GM12891 (cell line): ENCODE data around the gene NFATC2IP.

Source experiments
- POLR2A ChIP-seq: IDR thresholded peaks from 2 replicates; pipeline ENCODE4 v1.6.1; 2011; ENCODE audit warnings: low read depth, low read length, control low read depth
- POLR2AphosphoS5 ChIP-seq: IDR thresholded peaks from 2 replicates; pipeline ENCODE4 v1.6.1; 2011; ENCODE audit warnings: low read depth, low read length, control low read depth
- POU2F2 ChIP-seq: IDR thresholded peaks from 2 replicates; pipeline ENCODE4 v1.6.1; 2011; ENCODE audit warnings: low read depth, mild to moderate bottlenecking, control low read depth, low read length, moderate library complexity
- TAF1 ChIP-seq: IDR thresholded peaks from 2 replicates; pipeline ENCODE4 v1.6.1; 2011; ENCODE audit warnings: low read depth, low read length, control low read depth

DNA sequence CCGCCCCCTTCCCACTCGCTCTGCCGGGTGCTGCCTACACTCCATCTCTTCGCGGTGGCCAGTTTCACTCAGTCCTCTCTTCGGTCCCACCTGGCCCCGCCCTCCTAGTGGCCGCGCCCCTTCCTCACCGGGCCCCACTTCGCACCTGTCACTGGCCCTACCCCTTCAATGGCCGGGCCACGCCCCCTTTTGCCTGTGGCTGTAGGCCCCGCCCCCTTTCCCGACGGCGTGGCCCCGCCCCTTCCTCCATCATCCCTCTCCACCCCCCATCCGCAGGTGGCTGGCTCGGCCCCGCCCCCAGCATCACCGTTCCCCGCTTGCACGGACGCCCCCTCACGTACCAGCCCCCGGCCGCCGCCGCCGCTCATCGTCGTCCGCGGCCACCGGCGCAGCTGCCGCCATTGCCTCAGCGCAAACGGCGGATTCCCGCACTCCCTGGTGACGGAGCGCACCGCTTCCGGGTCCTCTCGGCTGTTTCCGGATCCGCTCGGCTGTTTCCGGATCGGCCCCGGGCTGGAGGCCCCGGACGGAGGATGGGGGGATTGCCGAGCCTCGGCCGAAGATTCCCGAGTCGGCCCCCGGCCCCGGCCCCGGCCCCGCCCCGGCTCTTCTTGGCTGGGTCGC lies 25.9 kb upstream of the NFATC2IP start, which contains the start of gene RABEP2:
- TF ChIP-seq POLR2AphosphoS5 (no peak), POLR2A (no peak), POU2F2 (no peak), TAF1 (no peak)
